GM12872 (cell line): Measurements from ENCODE around the gene GSG1L.

Experiments
- TF ChIP-seq, protein P1 (sequence below): IDR thresholded peaks from 3 replicates; pipeline ENCODE4 v1.5.1; 2011; ENCODE audit warnings: low read depth, mild to moderate bottlenecking, low read length, moderate library complexity; ENCODE audit not compliant: insufficient read depth

GSG1L gene

DNA sequence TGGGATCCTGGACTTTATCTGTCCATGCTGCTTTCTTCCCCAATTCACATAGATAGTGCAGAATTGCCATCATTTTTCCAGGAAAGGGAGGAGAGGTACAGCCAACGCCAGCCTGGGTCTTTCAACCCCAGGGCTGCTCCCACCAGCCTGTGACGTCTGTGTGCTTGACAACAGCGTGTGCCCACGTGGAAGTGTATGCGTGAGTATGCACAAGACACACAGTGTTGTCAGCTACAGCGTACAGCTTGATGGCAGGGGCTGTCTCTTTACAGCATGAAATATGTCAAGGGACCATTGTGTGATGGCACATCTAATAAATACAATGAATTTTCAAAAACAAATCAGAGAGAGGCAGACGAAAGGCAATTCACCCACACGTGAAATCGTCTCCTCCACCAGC, 62.3 kb downstream of the GSG1L start:
- TF ChIP-seq, protein P1, sequence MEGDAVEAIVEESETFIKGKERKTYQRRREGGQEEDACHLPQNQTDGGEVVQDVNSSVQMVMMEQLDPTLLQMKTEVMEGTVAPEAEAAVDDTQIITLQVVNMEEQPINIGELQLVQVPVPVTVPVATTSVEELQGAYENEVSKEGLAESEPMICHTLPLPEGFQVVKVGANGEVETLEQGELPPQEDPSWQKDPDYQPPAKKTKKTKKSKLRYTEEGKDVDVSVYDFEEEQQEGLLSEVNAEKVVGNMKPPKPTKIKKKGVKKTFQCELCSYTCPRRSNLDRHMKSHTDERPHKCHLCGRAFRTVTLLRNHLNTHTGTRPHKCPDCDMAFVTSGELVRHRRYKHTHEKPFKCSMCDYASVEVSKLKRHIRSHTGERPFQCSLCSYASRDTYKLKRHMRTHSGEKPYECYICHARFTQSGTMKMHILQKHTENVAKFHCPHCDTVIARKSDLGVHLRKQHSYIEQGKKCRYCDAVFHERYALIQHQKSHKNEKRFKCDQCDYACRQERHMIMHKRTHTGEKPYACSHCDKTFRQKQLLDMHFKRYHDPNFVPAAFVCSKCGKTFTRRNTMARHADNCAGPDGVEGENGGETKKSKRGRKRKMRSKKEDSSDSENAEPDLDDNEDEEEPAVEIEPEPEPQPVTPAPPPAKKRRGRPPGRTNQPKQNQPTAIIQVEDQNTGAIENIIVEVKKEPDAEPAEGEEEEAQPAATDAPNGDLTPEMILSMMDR: no peak

- TF ChIP-seq, protein P1: no peak
Observed at GRCh38 chr16:28000314-28001169, 63.0 kb downstream of the GSG1L start.

- TF ChIP-seq, protein P1: no peak
Observed at GRCh38 chr16:27999687-28000086, 63.8 kb downstream of the GSG1L start.

DNA sequence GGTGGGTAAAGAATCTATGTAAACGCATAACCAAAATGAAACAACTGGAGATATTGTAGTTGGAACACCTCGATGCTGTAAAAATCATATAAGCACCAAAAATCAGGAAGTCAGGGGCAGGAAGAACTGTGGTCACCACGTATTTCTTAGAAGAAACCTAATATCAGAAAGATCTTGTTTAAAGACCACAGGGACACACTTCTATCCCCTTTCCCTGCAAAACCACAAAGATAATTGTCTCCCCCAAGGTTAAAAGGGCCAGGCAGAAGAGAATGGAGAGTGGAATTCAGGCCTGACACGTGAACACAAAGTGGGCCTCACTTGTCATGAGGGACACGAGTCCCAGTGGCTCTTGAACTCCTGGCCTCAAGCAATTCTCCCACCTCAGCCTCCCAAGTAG, 68.1 kb downstream of the GSG1L start:
- TF ChIP-seq, protein P1: no peak

- TF ChIP-seq, protein P1: no peak
Observed at GRCh38 chr16:27994686-27995085, 68.8 kb downstream of the GSG1L start.

- TF ChIP-seq, protein P1: no peak
Observed at GRCh38 chr16:27993587-27993986, 69.9 kb downstream of the GSG1L start.

DNA sequence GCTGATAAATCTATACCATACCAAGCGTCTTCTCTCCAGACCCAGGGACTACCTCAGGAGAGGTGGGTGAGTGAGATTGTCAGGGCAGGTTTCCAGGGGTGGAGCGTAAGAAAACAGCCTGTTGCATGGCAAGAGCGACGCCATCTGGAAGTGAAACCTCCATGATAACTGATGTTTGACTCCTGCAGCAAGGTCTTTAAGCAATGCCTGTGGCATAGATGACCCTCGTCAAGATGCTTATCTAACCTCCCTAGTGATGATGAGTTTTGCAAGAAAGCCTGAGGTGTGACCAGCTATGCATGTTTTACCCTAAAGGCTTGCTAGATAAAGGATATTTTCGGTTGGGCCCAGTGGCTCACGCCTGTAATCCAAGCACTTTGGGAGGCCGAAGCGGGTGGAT, 71.6 kb downstream of the GSG1L start:
- TF ChIP-seq, protein P1: no peak
